Muscle of leg (tissue), 11 donors: Measurements from ENCODE around the gene P2RY8. TPM values are rescaled to one million over a fixed set of nuclear protein-coding genes. Genes with fewer than 3 reads are reported as not detected.
A peak's percentile ranks its signal among the peaks of the same experiment; 100 is the strongest.
"Not testable (repeated sequence)": the region's sequence is repeated elsewhere in the genome, so short reads cannot be mapped to it uniquely, and the experiment has no call there.

Source experiments
- DNase-seq: peaks from one replicate; pipeline ENCODE4 v3.0.0; 2013
- H3K27ac ChIP-seq: one replicate; pipeline ENCODE4 v1.5.1; 2013; ENCODE audit warnings: mild to moderate bottlenecking, low read length, control low read depth
- H3K27me3 ChIP-seq: one replicate; pipeline ENCODE4 v1.6.1; 2013; ENCODE audit warnings: low read length; ENCODE audit not compliant: control insufficient read depth, insufficient read depth
- H3K36me3 ChIP-seq: one replicate; pipeline ENCODE4 v1.6.1; 2013; ENCODE audit warnings: low read length; ENCODE audit not compliant: control insufficient read depth, insufficient read depth
- H3K4me1 ChIP-seq: one replicate; pipeline ENCODE4 v1.6.1; 2013; ENCODE audit warnings: low read length; ENCODE audit not compliant: control insufficient read depth, insufficient read depth
- H3K4me3 ChIP-seq: one replicate; pipeline ENCODE4 v1.5.1; 2013; ENCODE audit warnings: low read length, control low read depth
- H3K9me3 ChIP-seq: replicated peaks from 2 replicates; pipeline ENCODE4 v1.6.1; 2013; ENCODE audit warnings: low read depth, low read length; ENCODE audit not compliant: control insufficient read depth
- WGBS: methylation state at CpG from one replicate; pipeline ENCODE4 v1.1.5; 2013; ENCODE audit warnings: missing lambda C conversion rate; ENCODE audit not compliant: insufficient coverage; 5-methylcytosine and 5-hydroxymethylcytosine counted together
- polyA plus RNA-seq, 8 donors: library from polyadenylated mRNA; unstranded; fragments of 120-200 nt; gene quantifications; one replicate each; pipeline versions ENCODE4 v1.2.1 to v1.2.3, GENCODE V29; 2013; ENCODE audit warnings: inconsistent platforms in 1 of 8, low replicate concordance in 1 of 8; ENCODE audit not compliant: insufficient read length in 8 of 8, insufficient read depth in 1 of 8
- total RNA-seq: library from RNA; stranded (reverse); fragments of 120-200 nt; gene quantifications from one replicate; pipeline ENCODE4 v1.2.4, GENCODE V29; 2013

The P2RY8 gene
- total and polyA plus RNA-seq, 9 donors = 0.58 to 1.4 (median 1.1) TPM

DNA sequence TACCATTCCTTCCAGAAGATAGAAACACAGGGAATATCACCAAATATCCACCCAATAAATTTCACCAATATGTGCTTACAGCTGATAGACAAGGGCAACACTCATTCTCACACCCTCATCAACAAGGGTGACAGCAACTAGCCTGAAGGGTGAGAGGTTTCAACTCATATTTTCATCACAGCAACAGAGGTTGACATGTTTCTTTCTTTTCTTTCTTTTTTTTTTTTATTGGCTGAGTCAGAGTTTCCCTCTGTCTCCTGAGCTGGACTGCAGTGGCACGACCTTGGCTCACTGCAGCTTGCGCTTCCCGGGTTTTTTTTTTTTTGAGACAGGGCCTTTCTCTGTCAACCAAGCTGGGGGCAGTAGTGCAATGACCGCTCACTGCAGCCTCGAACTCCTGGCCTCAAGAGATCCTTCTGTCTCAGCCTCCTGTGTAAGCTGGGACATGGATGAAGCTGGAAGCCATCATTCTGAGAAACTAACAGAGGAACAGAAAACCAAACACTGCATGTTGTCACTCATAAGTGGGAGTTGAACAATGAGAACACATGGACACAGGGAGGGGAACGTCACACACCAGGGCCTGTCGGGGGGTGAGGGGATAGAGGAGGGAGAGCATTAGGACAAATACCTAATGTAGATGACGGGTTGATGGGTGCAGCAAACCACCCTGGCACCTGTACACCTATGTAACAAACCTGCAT lies 56.8 kb downstream of the P2RY8 start:
- no peak overlapping the region for H3K4me3 ChIP-seq
- no peak overlapping the region for H3K27ac ChIP-seq
- no peaks in the 10 kb centered on the region for H3K4me1 ChIP-seq
- no CpG with 5 or more reads among the region's 8 CpGs for WGBS
- no peak for DNase-seq
- no peaks in the 10 kb centered on the region for H3K36me3 ChIP-seq
- peaks cover 4% of the 10 kb centered on the region for H3K9me3 ChIP-seq
- H3K27me3 ChIP-seq = no peaks in the 10 kb centered on the region

DNA sequence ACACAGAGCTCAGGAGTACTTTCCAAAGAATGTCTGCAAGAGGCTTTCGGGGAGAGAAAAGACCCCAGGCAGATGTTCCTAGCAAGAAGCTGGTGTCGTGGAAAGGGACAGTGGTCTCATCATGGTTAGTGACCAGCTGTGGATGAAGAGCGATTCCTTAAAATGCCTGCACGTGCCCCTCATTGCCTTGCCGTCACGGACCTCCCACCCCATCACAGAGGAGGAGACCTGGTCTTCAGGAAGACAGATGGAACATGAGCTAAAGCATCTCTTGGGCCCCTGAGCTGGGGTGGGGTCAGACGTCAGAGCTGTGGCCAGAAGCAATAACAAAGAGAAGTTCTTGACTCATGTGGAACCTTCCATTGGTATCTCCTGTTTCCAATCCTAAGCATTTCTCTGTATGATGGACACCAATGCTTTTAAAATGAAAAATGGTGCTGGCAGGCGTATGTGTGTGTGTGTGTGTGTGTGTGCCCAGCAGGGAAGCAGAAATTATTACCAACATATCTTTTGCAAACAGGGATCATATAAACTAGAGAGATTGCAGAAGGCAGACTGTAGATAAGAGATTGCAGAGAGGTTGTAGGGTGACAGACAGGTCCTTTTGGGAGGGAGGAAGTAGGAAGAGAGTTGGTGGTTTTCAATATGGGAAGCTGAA lies 59.1 kb downstream of the P2RY8 start:
- no peak for DNase-seq
- Histone ChIP-seq H3K4me3 (no peak overlapping the region), H3K27ac (no peak overlapping the region), H3K36me3 (no peaks in the 10 kb centered on the region), H3K9me3 (peaks cover 4% of the 10 kb centered on the region), H3K4me1 (no peaks in the 10 kb centered on the region), H3K27me3 (no peaks in the 10 kb centered on the region)
- WGBS = no CpG with 5 or more reads among the region's 8 CpGs

DNA sequence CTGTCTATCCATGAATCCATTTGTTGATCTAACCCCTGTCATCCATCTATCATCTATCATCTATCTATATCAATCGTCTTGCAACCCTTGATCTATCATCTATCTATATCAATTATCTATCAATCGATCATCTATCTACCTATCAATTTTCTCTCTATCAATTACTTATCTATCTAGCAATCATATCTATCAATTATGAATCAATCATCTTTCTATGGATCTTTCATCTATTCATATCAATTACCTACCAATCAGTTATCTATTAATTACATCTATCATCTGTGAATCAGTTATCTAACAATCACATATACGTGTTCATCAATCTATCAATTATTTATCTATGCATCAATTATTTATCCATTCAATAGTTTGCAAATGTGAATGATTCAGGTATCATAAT lies 59.8 kb downstream of the P2RY8 start:
- no peaks in the 10 kb centered on the region for H3K27me3 ChIP-seq
- H3K36me3 ChIP-seq = no peaks in the 10 kb centered on the region
- WGBS = 71% methylated on average over 1 of the region's 3 CpGs
- DNase-seq = no peak
- no peaks in the 10 kb centered on the region for H3K4me1 ChIP-seq
- no peak overlapping the region for H3K27ac ChIP-seq
- no peak overlapping the region for H3K4me3 ChIP-seq
- H3K9me3 ChIP-seq = peaks cover 4% of the 10 kb centered on the region

DNA sequence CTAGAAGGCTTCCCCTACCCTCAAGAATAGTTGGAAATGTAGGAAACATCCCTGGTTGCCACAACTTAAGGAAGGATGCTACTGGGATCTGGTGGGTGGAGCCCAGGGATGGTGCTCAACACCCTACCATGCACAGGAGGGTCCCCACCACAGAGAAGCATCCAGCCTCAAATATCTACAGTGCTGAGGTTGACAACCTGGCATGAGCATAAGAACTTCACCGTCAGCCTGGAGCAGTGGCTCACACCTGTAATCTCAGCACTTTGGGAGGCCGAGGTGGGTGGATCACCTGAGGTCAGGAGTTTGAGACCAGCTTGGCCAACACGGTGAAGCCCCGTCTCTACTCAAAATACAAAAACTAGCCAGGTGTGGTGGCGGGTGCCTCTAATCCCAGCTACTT lies 60.3 kb downstream of the P2RY8 start:
- 100% methylated on average over 1 of the region's 5 CpGs for WGBS
- H3K9me3 ChIP-seq = peaks cover 4% of the 10 kb centered on the region
- H3K27me3 ChIP-seq = no peaks in the 10 kb centered on the region
- H3K27ac ChIP-seq = no peak overlapping the region
- no peaks in the 10 kb centered on the region for H3K36me3 ChIP-seq
- DNase-seq = no peak
- no peaks in the 10 kb centered on the region for H3K4me1 ChIP-seq
- no peak overlapping the region for H3K4me3 ChIP-seq

DNA sequence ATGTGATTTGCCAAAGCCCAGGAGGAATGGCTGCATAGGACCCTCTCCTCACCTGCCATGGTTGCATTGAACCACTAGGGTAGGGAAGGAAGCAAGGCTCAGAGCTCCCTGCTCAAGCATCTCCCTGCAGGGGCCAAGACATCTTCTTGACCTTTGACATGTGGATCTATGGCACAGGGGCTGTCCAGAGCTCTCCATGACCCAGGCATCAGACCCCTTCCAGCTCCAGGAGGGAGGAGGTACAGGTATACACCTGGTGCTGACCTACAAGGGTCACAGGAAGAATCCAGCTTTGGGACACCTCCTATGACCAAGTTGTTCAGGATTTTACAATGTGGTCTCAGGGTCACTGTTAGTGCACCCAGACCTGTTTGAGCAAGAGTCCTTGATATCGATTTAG lies 61.1 kb downstream of the P2RY8 start:
- no peak overlapping the region for H3K4me3 ChIP-seq

DNA sequence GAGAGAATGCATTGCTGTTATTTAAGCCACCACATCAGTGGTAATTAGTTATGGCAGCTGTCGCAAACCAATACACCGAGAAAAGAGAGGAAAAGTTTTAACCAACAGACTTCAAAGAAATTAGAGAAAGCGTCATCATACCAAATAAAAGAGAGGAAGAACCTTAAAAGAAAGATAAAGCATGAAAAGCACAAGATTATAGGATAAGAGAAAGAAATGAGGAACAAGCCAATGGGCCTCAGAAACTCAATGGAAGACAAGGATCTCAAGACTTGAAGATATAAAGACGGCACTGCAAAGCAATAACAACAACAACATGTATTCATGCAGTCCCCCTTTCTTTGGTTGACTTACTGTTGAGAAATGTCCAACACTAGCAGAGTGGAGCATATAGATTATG lies 61.5 kb downstream of the P2RY8 start:
- DNase-seq = no peak
- Histone ChIP-seq H3K27me3 (no peaks in the 10 kb centered on the region), H3K36me3 (no peaks in the 10 kb centered on the region), H3K9me3 (peaks cover 4% of the 10 kb centered on the region), H3K4me3 (no peak overlapping the region), H3K4me1 (no peaks in the 10 kb centered on the region), H3K27ac (no peak overlapping the region)
- WGBS = no CpG with 5 or more reads among the region's 4 CpGs

More for the DNA sequence above, 61.1 kb downstream of the P2RY8 start:
- WGBS = no CpG with 5 or more reads among the region's 1 CpG
- H3K27ac ChIP-seq = no peak overlapping the region
- no peaks in the 10 kb centered on the region for H3K4me1 ChIP-seq
- peaks cover 4% of the 10 kb centered on the region for H3K9me3 ChIP-seq
- H3K27me3 ChIP-seq = no peaks in the 10 kb centered on the region
- no peak for DNase-seq
- no peaks in the 10 kb centered on the region for H3K36me3 ChIP-seq

DNA sequence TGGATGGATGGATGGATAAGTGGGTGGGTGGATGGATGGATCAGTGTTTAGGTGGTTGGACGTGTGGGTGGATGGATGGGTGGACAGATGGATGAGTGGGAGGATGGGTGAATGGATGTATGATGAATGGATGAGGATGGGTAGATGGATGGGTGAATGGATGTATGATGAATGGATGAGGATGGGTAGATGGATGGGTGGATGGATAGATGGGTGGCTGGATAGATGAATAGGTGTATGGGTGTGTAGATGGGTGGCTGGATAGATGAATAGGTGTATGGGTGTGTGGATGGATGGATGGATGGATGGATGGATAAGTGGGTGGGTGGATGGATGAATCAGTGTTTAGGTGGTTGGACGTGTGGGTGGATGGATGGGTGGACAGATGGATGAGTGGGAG lies 62.4 kb downstream of the P2RY8 start:
- H3K36me3 ChIP-seq = not testable (repeated sequence)
- 68% methylated on average over 2 of the region's 2 CpGs for WGBS

DNA sequence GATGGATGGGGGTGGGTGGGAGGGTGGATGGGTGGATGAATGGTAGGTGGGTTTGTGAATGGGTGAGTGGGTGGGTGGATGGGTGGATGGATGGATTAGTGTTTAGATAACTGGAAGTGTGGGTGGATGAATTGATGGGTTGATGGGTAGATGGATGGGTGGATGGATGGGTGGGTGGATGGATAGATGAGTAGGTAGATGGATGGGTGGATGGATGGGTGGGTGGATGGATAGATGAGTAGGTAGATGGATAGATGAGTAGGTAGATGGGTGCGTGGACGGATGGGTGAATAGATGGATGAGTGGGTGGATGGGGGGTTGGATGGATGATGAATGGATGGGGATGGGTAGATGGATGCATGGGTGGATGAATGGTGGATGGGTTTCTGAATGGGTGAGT lies 64.0 kb downstream of the P2RY8 start:
- no peaks in the 10 kb centered on the region for H3K36me3 ChIP-seq
- H3K4me3 ChIP-seq = no peak overlapping the region
- H3K27me3 ChIP-seq = peaks cover 3% of the 10 kb centered on the region
- no peak for DNase-seq
- H3K4me1 ChIP-seq = no peaks in the 10 kb centered on the region
- H3K9me3 ChIP-seq = no peaks in the 10 kb centered on the region
- 92% methylated on average over 2 of the region's 2 CpGs for WGBS
- no peak overlapping the region for H3K27ac ChIP-seq

More for the DNA sequence above, 62.4 kb downstream of the P2RY8 start:
- H3K4me3 ChIP-seq, H3K4me1 ChIP-seq, H3K27me3 ChIP-seq, DNase-seq, H3K9me3 ChIP-seq, H3K27ac ChIP-seq: not testable (repeated sequence)

DNA sequence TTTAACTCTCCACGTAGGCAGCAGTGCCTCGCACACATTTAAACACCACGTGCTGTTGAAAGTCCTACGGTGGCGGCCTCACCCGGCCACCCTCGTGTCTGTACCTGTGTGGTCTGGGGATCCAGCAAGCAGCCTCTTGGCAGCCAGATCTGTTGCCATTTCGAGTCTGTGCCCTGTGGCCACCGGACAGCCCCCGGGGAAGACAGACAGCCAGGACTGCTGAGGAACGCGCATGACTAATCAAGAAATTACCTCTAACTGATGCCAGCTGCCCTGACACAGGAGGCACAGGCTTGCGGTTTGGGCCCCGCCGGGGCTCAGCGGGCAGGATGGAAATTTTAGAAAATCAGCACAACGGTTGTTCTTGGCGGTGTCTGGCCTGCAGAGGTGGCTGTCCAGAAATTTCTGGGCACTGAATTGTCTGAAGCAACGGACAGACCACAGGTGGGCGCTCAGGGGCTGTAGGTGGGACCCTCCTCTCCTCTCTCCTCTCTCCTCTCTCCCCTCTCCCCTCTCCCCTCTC lies 68.7 kb downstream of the P2RY8 start:
- no peaks in the 10 kb centered on the region for H3K36me3 ChIP-seq
- 57% methylated on average over 18 of the region's 20 CpGs for WGBS
- H3K27ac ChIP-seq = no peak overlapping the region
- no peaks in the 10 kb centered on the region for H3K4me1 ChIP-seq
- H3K27me3 ChIP-seq = peaks cover 36% of the 10 kb centered on the region
- no peak for DNase-seq
- no peak overlapping the region for H3K4me3 ChIP-seq
- H3K9me3 ChIP-seq = no peaks in the 10 kb centered on the region

DNA sequence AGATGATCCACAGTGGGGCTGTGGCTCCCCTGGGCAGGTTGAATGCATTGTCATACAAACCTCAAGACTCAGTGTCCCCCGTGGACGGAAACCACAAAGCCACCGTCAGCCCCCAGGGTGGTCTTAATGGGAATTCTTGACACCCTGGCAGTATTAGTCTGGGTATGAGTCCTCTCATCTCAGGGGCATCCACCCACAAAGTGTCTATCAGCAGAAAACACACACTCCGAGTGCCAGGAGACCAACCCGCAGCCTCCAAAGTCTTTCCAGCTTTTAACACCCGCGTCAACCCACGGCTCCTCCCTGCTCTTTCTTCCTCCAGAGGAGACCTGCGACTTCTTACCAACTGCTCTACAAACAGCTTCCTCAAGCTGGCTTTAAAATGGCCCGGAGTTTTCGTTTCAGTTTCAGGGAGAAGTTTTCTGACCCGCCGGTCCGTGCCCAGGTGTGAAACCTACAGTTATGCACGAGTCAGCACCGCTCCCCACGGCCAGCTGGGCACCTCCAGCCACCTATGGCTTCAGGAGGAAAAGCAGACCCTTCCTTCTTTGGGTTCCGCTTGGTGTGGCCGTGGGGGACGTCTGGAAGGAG lies 69.9 kb downstream of the P2RY8 start:
- Histone ChIP-seq H3K36me3 (no peaks in the 10 kb centered on the region), H3K9me3 (no peaks in the 10 kb centered on the region), H3K4me3 (no peak overlapping the region), H3K4me1 (no peaks in the 10 kb centered on the region), H3K27ac (no peak overlapping the region), H3K27me3 (peaks cover 36% of the 10 kb centered on the region)
- WGBS = 43% methylated on average over 15 of the region's 20 CpGs
- DNase-seq = peak; percentile 30
